KOPT-K1 (cell line): ENCODE results near the gene SH3TC2.

Experiments
- H3K27ac ChIP-seq: fragments of 200-600 bp; sonication (generic); 2 replicates; pipeline ENCODE4 v1.5.1; 2016; ENCODE audit warnings: antibody characterized with exemption, mild to moderate bottlenecking, low read depth, low read length; ENCODE audit not compliant: poor library complexity, severe bottlenecking
- H3K36me3 ChIP-seq: fragments of 200-600 bp; sonication (generic); 2 replicates; pipeline ENCODE4 v1.5.1; 2017; ENCODE audit warnings: antibody characterized with exemption, mild to moderate bottlenecking, low read length, moderate library complexity; ENCODE audit not compliant: insufficient read depth
- H3K9me3 ChIP-seq: fragments of 200-600 bp; sonication (generic); 2 replicates; pipeline ENCODE4 v1.5.1; 2017; ENCODE audit warnings: antibody characterized with exemption, low read length, mild to moderate bottlenecking; ENCODE audit not compliant: insufficient read depth, poor library complexity, severe bottlenecking

Gene SH3TC2

GRCh38 chr5:148988328-148988727 lies 74.5 kb downstream of the SH3TC2 start:
- Histone ChIP-seq H3K9me3 (no peaks in the 10 kb centered on the region), H3K27ac (no peak overlapping the region), H3K36me3 (no peaks in the 10 kb centered on the region)

- no peaks in the 10 kb centered on the region for H3K9me3 ChIP-seq
- H3K27ac ChIP-seq, result no peak overlapping the region
- no peaks in the 10 kb centered on the region for H3K36me3 ChIP-seq
These were observed 76.2 kb downstream of the SH3TC2 start for GRCh38 chr5:148986636-148987035.

GRCh38 chr5:148984345-148984744 lies 78.5 kb downstream of the SH3TC2 start:
- no peak overlapping the region for H3K27ac ChIP-seq
- H3K9me3 ChIP-seq, result no peaks in the 10 kb centered on the region
- no peaks in the 10 kb centered on the region for H3K36me3 ChIP-seq

- H3K36me3 ChIP-seq, result no peaks in the 10 kb centered on the region
- no peak overlapping the region for H3K27ac ChIP-seq
These were observed 81.5 kb downstream of the SH3TC2 start for GRCh38 chr5:148981353-148981752.

GRCh38 chr5:148980731-148981130 lies 82.1 kb downstream of the SH3TC2 start:
- Histone ChIP-seq H3K27ac (no peak overlapping the region), H3K9me3 (no peaks in the 10 kb centered on the region), H3K36me3 (no peaks in the 10 kb centered on the region)

More at GRCh38 chr5:148981353-148981752, 81.5 kb downstream of the SH3TC2 start:
- H3K9me3 ChIP-seq, result no peaks in the 10 kb centered on the region

GRCh38 chr5:148979083-148979723 lies 83.7 kb downstream of the SH3TC2 start:
- Histone ChIP-seq H3K36me3 (no peaks in the 10 kb centered on the region), H3K9me3 (no peaks in the 10 kb centered on the region), H3K27ac (no peak overlapping the region)

- H3K27ac ChIP-seq, result no peak overlapping the region
These were observed 84.3 kb downstream of the SH3TC2 start for GRCh38 chr5:148978370-148979082.

GRCh38 chr5:148976569-148977381 lies 86.1 kb downstream of the SH3TC2 start:
- Histone ChIP-seq H3K27ac (no peak overlapping the region), H3K36me3 (no peaks in the 10 kb centered on the region), H3K9me3 (no peaks in the 10 kb centered on the region)

More at GRCh38 chr5:148978370-148979082, 84.3 kb downstream of the SH3TC2 start:
- Histone ChIP-seq H3K36me3 (no peaks in the 10 kb centered on the region), H3K9me3 (no peaks in the 10 kb centered on the region)

GRCh38 chr5:148974642-148975327 lies 88.1 kb downstream of the SH3TC2 start:
- no peak overlapping the region for H3K27ac ChIP-seq
- no peaks in the 10 kb centered on the region for H3K36me3 ChIP-seq
- no peaks in the 10 kb centered on the region for H3K9me3 ChIP-seq

- H3K27ac ChIP-seq, result no peak overlapping the region
- no peaks in the 10 kb centered on the region for H3K36me3 ChIP-seq
- H3K9me3 ChIP-seq, result no peaks in the 10 kb centered on the region
These were observed 89.4 kb downstream of the SH3TC2 start for GRCh38 chr5:148973455-148973854.

- Histone ChIP-seq H3K27ac (no peak overlapping the region), H3K36me3 (no peaks in the 10 kb centered on the region), H3K9me3 (no peaks in the 10 kb centered on the region)
These were observed 89.9 kb downstream of the SH3TC2 start for GRCh38 chr5:148972974-148973374.

- H3K36me3 ChIP-seq, result no peaks in the 10 kb centered on the region
- no peak overlapping the region for H3K27ac ChIP-seq
- H3K9me3 ChIP-seq, result no peaks in the 10 kb centered on the region
These were observed 90.5 kb downstream of the SH3TC2 start for GRCh38 chr5:148972396-148972795.

- Histone ChIP-seq H3K36me3 (no peaks in the 10 kb centered on the region), H3K9me3 (no peaks in the 10 kb centered on the region), H3K27ac (no peak overlapping the region)
These were observed 92.0 kb downstream of the SH3TC2 start for GRCh38 chr5:148970876-148971275.

- Histone ChIP-seq H3K9me3 (no peaks in the 10 kb centered on the region), H3K36me3 (no peaks in the 10 kb centered on the region), H3K27ac (no peak overlapping the region)
These were observed 92.6 kb downstream of the SH3TC2 start for GRCh38 chr5:148970228-148970627.

GRCh38 chr5:148969291-148969690 lies 93.6 kb downstream of the SH3TC2 start:
- H3K9me3 ChIP-seq, result no peaks in the 10 kb centered on the region
- no peak overlapping the region for H3K27ac ChIP-seq
- no peaks in the 10 kb centered on the region for H3K36me3 ChIP-seq
